ENCODE measurements around the gene CPT1A. TPM values are rescaled to one million over a fixed set of nuclear protein-coding genes. Genes with fewer than 3 reads are reported as not detected.

Gene CPT1A
- total RNA-seq, 1 donor from 2014 or later: 45.5 TPM

- no peak for DNase-seq (ENCODE audit: low spot score)
- intact Hi-C loops (cut with micrococcal nuclease): no loop called here
- Mint-ChIP-seq H3K4me1 (ENCODE audit: low read depth) (no peaks in the 10 kb centered on the region), H3K9me3 (no peaks in the 10 kb centered on the region), H3K27me3 (ENCODE audit: low read depth) (no peaks in the 10 kb centered on the region), H3K27ac (no peak overlapping the region), H3K4me3 (ENCODE audit: low read depth) (no peak overlapping the region), H3K36me3 (ENCODE audit: low read depth) (peaks cover 39% of the 10 kb centered on the region)
These were observed 44.9 kb downstream of the CPT1A start for GRCh38 chr11:68796801-68797200.

- H3K9me3 Mint-ChIP-seq: no peaks in the 10 kb centered on the region
- peaks cover 28% of the 10 kb centered on the region for H3K36me3 Mint-ChIP-seq (ENCODE audit: low read depth)
- H3K27ac Mint-ChIP-seq: no peak overlapping the region
- intact Hi-C loops (cut with micrococcal nuclease): no loop called here
- DNase-seq (ENCODE audit: low spot score): no peak
- no peaks in the 10 kb centered on the region for H3K4me1 Mint-ChIP-seq (ENCODE audit: low read depth)
- H3K27me3 Mint-ChIP-seq (ENCODE audit: low read depth): no peaks in the 10 kb centered on the region
- no peak overlapping the region for H3K4me3 Mint-ChIP-seq (ENCODE audit: low read depth)
These were observed 49.2 kb downstream of the CPT1A start for GRCh38 chr11:68792400-68792966.

- peaks cover 34% of the 10 kb centered on the region for H3K36me3 Mint-ChIP-seq (ENCODE audit: low read depth)
- no peak for DNase-seq (ENCODE audit: low spot score)
- no peaks in the 10 kb centered on the region for H3K9me3 Mint-ChIP-seq
- no peak overlapping the region for H3K4me3 Mint-ChIP-seq (ENCODE audit: low read depth)
- no peaks in the 10 kb centered on the region for H3K4me1 Mint-ChIP-seq (ENCODE audit: low read depth)
- no peak overlapping the region for H3K27ac Mint-ChIP-seq
- intact Hi-C loops (cut with micrococcal nuclease): no loop called here
- H3K27me3 Mint-ChIP-seq (ENCODE audit: low read depth): no peaks in the 10 kb centered on the region
These were observed 57.1 kb downstream of the CPT1A start for GRCh38 chr11:68784653-68785052.

DNA sequence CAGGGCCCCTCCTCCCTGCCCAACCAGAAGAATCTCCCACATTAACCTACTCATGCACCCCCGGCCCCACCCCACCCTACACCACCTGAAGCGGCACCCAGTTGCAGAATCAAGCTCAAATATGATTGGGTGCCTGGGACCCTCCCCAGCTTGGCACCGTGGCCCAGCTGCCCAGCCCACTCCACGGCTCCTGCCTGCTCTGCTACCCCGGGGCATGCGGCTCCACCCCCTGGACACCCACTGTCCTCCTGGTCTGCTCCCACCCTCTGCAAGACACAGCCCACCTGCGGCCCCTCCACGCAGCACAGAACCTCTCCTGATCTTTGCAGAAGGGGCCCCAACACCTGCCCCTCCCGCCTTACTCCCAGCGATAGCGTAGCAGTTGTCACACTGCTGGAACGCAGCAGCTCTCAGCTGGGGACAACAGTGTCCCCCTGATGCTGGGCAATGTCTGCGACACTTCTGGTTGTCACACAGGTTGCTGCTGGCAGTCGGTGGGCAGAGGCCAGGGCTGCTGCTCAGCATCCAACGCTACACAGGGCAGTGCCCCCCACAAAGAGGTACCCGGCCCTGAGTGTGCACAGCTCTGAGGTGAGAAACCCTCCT lies 58.4 kb downstream of the CPT1A start:
- no peak for DNase-seq (ENCODE audit: low spot score)
- Mint-ChIP-seq H3K36me3 (ENCODE audit: low read depth) (peaks cover 39% of the 10 kb centered on the region), H3K9me3 (no peaks in the 10 kb centered on the region), H3K4me1 (ENCODE audit: low read depth) (no peaks in the 10 kb centered on the region), H3K4me3 (ENCODE audit: low read depth) (no peak overlapping the region), H3K27me3 (ENCODE audit: low read depth) (no peaks in the 10 kb centered on the region), H3K27ac (no peak overlapping the region)
- intact Hi-C loops (cut with micrococcal nuclease): no loop called here

DNA sequence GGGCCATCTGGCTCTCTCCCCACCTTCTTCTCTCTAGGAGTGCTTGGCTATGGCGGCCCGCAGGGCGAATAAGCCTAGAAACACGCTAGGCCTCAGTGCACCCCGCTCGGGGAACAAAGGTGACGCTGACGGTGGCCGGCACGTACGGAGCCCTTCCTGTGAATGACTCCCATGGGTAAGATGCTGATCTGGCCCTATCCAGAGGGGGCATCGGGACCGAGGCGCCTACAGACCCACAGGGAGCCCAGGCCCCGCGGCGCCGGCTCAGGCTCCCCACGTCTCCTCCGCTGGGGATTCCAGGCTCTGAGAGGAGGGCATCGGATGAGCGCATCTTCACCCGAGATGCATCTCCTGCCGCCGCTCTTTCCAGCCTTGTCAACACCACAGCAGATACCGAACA lies 59.0 kb downstream of the CPT1A start:
- peaks cover 45% of the 10 kb centered on the region for H3K36me3 Mint-ChIP-seq (ENCODE audit: low read depth)
- no peak overlapping the region for H3K27ac Mint-ChIP-seq
- H3K9me3 Mint-ChIP-seq: no peaks in the 10 kb centered on the region
- no peaks in the 10 kb centered on the region for H3K27me3 Mint-ChIP-seq (ENCODE audit: low read depth)
- intact Hi-C loops (cut with micrococcal nuclease): no loop called here
- H3K4me3 Mint-ChIP-seq (ENCODE audit: low read depth): no peak overlapping the region
- no peaks in the 10 kb centered on the region for H3K4me1 Mint-ChIP-seq (ENCODE audit: low read depth)
- no peak for DNase-seq (ENCODE audit: low spot score)

GRCh38 chr11:68780829-68781228 lies 60.9 kb downstream of the CPT1A start:
- H3K27me3 Mint-ChIP-seq (ENCODE audit: low read depth): no peaks in the 10 kb centered on the region
- H3K4me3 Mint-ChIP-seq (ENCODE audit: low read depth): no peak overlapping the region
- H3K36me3 Mint-ChIP-seq (ENCODE audit: low read depth): peaks cover 54% of the 10 kb centered on the region
- no peaks in the 10 kb centered on the region for H3K9me3 Mint-ChIP-seq
- H3K27ac Mint-ChIP-seq: no peak overlapping the region
- peaks cover 2% of the 10 kb centered on the region for H3K4me1 Mint-ChIP-seq (ENCODE audit: low read depth)
- intact Hi-C loops (cut with micrococcal nuclease): no loop called here
- no peak for DNase-seq (ENCODE audit: low spot score)

DNA sequence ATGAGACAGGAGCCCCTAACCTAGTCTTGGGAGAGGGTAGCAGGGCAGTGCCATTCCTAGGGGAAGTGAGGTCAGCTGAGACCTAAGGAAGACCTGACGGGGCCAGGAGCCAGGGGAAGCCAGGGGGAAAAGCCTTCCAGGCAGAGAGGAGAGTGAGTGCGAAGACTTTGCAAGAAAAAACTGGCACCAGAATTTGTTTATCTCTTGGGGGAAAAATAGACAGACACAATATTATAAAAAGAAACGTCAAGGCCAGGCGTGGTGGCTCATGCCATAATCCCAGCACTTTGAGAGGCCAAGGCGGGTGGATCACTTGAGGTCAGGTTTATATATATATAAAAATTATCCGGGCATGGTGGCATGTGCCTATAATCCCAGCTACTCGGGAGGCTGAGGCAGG lies 63.5 kb downstream of the CPT1A start:
- Mint-ChIP-seq H3K4me3 (ENCODE audit: low read depth) (no peak overlapping the region), H3K27ac (no peak overlapping the region), H3K27me3 (ENCODE audit: low read depth) (no peaks in the 10 kb centered on the region), H3K36me3 (ENCODE audit: low read depth) (peaks cover 63% of the 10 kb centered on the region), H3K9me3 (no peaks in the 10 kb centered on the region), H3K4me1 (ENCODE audit: low read depth) (peaks cover 2% of the 10 kb centered on the region)
- DNase-seq (ENCODE audit: low spot score): no peak
- intact Hi-C loops (cut with micrococcal nuclease): no loop called here

DNA sequence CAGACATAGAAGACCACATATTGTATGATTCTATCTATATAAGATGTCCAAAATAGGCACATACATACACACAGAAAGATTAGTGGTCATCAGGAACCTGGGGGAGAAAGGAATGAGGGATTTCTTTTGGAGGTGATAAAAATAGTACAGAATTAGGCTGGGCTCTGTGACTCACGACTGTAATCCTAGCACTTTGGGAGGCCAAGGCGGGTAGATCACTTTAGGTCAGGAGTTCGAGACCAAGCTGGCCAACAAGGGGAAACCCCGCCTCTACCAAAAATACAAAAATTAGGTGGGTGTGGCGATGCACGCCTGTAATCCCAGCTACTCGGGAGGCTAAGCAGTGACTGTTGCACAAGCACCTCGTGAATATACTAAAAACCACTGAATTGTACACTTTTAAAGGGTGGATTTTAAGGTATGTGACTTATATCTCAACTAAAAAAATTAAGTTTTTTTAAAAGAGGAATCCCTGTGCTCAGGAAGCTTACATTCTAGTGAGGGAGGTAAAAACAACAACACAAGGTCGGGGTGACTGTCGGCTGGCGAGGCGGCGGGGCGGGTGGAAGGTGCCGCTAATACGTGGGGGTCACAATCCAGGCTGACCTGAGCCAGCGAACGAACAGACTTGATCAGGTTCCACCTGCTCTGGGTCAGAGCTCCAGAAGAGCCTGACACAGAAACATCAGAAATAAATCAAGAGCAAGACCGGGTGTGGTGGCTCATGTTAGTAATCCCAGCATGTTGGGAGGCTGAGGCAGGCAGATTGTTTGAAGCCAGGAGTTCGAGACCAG lies 65.1 kb downstream of the CPT1A start:
- intact Hi-C loops (cut with micrococcal nuclease): no loop called here
- H3K9me3 Mint-ChIP-seq: no peaks in the 10 kb centered on the region
- no peak overlapping the region for H3K4me3 Mint-ChIP-seq (ENCODE audit: low read depth)
- DNase-seq (ENCODE audit: low spot score): no peak
- H3K4me1 Mint-ChIP-seq (ENCODE audit: low read depth): peaks cover 2% of the 10 kb centered on the region
- H3K27ac Mint-ChIP-seq: no peak overlapping the region
- peaks cover 66% of the 10 kb centered on the region for H3K36me3 Mint-ChIP-seq (ENCODE audit: low read depth)
- H3K27me3 Mint-ChIP-seq (ENCODE audit: low read depth): no peaks in the 10 kb centered on the region

GRCh38 chr11:68775951-68776388 lies 65.7 kb downstream of the CPT1A start:
- DNase-seq (ENCODE audit: low spot score): no peak

DNA sequence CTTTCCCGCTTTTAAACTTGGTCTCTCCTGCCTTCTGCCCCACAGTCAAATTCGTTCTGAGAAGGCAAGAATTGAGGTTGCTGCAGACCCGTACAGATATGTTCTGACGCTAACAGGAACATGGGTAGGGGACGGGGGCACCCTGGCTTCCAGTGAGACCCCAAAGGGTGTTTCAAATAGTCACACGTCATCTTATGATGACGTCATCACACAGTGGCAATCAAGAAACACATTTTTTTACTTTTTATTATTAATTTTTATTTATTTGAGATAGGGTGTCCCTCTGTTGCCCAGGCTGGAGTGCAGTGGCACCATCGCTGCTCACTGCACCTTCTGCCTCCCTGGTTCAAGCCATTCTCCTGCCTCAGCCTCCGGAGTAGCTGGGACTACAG lies 67.5 kb downstream of the CPT1A start:
- H3K36me3 Mint-ChIP-seq (ENCODE audit: low read depth): peaks cover 59% of the 10 kb centered on the region
- peaks cover 2% of the 10 kb centered on the region for H3K4me1 Mint-ChIP-seq (ENCODE audit: low read depth)
- H3K9me3 Mint-ChIP-seq: no peaks in the 10 kb centered on the region
- intact Hi-C loops (cut with micrococcal nuclease): no loop called here
- H3K4me3 Mint-ChIP-seq (ENCODE audit: low read depth): no peak overlapping the region
- H3K27me3 Mint-ChIP-seq (ENCODE audit: low read depth): no peaks in the 10 kb centered on the region
- H3K27ac Mint-ChIP-seq: no peak overlapping the region
- DNase-seq (ENCODE audit: low spot score): no peak

More at GRCh38 chr11:68775951-68776388, 65.7 kb downstream of the CPT1A start:
- H3K4me1 Mint-ChIP-seq (ENCODE audit: low read depth): peaks cover 2% of the 10 kb centered on the region
- intact Hi-C loops (cut with micrococcal nuclease): no loop called here
- no peaks in the 10 kb centered on the region for H3K27me3 Mint-ChIP-seq (ENCODE audit: low read depth)
- no peak overlapping the region for H3K4me3 Mint-ChIP-seq (ENCODE audit: low read depth)
- no peaks in the 10 kb centered on the region for H3K9me3 Mint-ChIP-seq
- peaks cover 62% of the 10 kb centered on the region for H3K36me3 Mint-ChIP-seq (ENCODE audit: low read depth)
- H3K27ac Mint-ChIP-seq: no peak overlapping the region

- H3K4me3 Mint-ChIP-seq (ENCODE audit: low read depth): no peak overlapping the region
- peaks cover 60% of the 10 kb centered on the region for H3K36me3 Mint-ChIP-seq (ENCODE audit: low read depth)
- H3K27ac Mint-ChIP-seq: no peak overlapping the region
- H3K4me1 Mint-ChIP-seq (ENCODE audit: low read depth): peaks cover 2% of the 10 kb centered on the region
- intact Hi-C loops (cut with micrococcal nuclease): no loop called here
- no peaks in the 10 kb centered on the region for H3K27me3 Mint-ChIP-seq (ENCODE audit: low read depth)
- no peaks in the 10 kb centered on the region for H3K9me3 Mint-ChIP-seq
- no peak for DNase-seq (ENCODE audit: low spot score)
These were observed 68.1 kb downstream of the CPT1A start for GRCh38 chr11:68773521-68774193.

- no peaks in the 10 kb centered on the region for H3K27me3 Mint-ChIP-seq (ENCODE audit: low read depth)
- intact Hi-C loops (cut with micrococcal nuclease): no loop called here
- peaks cover 2% of the 10 kb centered on the region for H3K4me1 Mint-ChIP-seq (ENCODE audit: low read depth)
- DNase-seq (ENCODE audit: low spot score): no peak
- no peaks in the 10 kb centered on the region for H3K9me3 Mint-ChIP-seq
- no peak overlapping the region for H3K4me3 Mint-ChIP-seq (ENCODE audit: low read depth)
- peaks cover 59% of the 10 kb centered on the region for H3K36me3 Mint-ChIP-seq (ENCODE audit: low read depth)
- H3K27ac Mint-ChIP-seq: no peak overlapping the region
These were observed 68.8 kb downstream of the CPT1A start for GRCh38 chr11:68772936-68773335.

DNA sequence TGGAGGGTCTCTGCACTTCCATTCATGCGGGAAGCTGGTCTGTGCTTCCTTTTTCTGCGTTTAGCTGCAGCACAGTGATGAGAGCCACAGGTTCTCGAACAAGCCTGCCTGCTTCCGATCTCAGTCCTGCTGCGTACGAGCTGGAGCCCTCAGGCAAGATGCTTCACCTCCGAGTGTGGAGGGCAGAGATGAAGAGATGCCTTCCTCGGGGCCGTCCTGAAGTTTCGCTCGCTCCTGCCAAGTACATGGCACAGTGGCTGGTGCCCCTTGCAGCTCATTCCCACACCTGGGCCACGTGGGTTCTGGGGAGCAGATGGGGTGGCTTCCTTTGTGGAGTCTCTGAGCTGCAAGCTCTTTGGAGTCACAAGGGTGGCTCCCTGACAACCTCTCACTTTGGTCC lies 70.9 kb downstream of the CPT1A start:
- H3K9me3 Mint-ChIP-seq: no peaks in the 10 kb centered on the region
- no peak overlapping the region for H3K4me3 Mint-ChIP-seq (ENCODE audit: low read depth)
- H3K27ac Mint-ChIP-seq: no peak overlapping the region
- H3K27me3 Mint-ChIP-seq (ENCODE audit: low read depth): no peaks in the 10 kb centered on the region
- intact Hi-C loops (cut with micrococcal nuclease): no loop called here
- no peaks in the 10 kb centered on the region for H3K4me1 Mint-ChIP-seq (ENCODE audit: low read depth)
- H3K36me3 Mint-ChIP-seq (ENCODE audit: low read depth): peaks cover 47% of the 10 kb centered on the region
- no peak for DNase-seq (ENCODE audit: low spot score)
